CMK (cell line): ENCODE results near the gene AKAP9.
"Not testable (repeated sequence)": the region's sequence is repeated elsewhere in the genome, so short reads cannot be mapped to it uniquely, and the experiment has no call there.

Experiments used
- DNase-seq: peaks from one replicate; pipeline ENCODE4 v3.0.0-alpha.2; 2010; ENCODE audit warnings: low read depth

AKAP9 gene

DNA sequence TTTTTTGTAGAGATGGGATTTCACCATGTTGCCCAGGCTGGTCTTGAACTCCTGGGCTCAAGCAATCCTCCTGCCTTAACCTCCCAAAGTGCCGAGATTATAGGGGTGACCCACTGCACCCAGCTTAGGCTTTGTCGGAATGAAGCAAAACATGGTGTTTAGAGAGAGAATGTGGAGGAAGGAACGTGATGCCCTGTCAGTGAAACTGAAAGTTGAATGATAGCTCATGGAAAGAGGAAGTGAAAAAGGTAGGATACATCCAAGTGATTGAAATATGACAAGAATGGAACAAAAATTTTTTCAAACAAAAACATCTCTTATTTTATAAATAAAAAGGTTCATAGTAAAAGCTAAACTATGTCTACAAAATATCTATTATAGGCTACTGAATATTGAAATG, 5.9 kb downstream of the AKAP9 start:
- no peak for DNase-seq

DNA sequence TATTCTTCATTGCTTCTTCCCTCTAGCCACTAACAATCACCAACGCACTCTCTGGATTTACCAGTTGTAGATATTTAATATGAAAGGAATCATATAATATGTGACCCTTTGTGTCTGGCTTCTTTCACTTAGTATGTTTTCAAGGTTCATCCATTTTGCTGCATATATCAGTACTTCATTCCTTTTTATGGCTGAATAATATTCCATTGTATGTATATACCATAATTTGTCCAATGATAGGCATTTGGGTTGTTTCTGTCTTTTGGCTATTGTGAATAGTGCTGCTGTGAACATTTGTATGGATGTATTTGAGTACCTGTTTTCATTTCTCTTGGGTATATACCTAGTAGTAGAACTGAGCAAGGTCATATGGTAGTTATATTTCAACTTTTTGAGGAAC, 7.3 kb downstream of the AKAP9 start:
- no peak for DNase-seq

DNA sequence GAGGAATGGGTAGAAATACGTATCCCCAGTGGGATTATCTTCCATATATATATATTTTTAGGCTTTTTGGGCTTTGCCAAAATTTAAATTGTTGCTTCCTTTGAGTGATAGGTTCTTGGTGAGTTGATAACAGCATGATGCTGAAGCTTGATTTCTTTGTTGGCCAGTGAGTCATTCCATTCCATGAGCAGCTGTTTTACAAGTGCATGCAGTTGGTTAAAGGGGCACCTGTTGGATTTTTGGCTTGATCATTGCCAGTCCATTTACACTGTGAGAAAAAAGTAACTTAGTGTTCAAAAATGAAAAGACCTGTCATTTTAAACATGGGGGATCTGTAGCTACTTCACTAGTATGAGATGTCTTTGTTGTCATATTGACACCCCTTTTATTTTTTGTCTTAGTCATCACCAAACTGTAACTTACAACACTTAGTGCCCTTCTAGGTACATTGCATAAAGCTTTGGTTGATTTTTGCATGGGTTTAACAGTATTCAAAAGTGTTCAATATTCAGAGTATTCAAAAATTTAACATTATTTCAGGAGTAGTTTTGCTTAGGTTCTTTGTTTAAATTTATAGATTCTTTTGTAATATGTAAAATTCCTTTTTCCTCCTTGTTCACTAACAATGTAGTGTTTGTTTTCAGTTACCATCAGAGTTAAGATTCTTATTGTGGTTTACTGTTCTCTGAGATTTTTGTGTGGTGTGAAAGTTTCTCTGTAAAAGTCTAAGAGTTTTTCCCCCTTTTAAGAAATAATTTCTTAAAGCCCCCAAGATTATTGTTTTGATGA, 8.8 kb downstream of the AKAP9 start:
- DNase-seq: no peak

DNA sequence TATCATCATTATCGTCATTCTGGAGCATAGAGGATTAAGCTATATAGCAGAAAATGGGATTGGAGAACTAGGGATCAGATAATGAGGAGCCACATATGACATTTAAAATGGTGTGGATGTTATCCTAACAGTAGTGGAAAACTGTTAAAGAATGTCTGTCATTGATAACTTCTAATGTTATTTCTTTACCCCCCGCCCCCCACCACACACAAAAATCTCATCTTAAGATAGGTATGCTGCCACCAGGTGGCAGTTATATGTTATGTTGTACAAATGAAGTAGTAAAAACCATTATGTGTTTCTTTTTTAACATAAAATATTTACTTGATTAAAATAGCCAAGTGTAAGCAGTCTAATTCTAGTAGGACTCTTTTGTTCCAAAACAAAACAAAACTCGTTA, 13.0 kb downstream of the AKAP9 start:
- DNase-seq: no peak

DNA sequence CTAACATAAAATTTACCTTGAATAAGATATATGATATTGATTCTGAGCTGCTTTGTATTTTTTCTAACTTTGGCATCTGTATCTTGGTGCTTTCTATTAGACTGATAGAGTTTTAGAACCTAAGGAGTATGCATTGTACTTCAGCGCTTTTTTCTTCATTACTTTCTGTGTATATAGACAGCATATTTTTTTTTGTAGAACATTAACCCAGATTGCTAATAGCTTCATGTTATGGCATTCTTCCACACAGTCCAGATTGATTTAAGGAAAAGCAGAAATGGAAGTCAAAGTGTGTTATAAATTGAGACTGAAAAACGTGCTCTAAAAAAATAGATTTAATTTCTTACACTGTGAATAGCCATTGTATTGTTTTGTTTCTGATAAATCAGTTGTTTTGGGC, 15.8 kb downstream of the AKAP9 start:
- DNase-seq: not testable (repeated sequence)

DNA sequence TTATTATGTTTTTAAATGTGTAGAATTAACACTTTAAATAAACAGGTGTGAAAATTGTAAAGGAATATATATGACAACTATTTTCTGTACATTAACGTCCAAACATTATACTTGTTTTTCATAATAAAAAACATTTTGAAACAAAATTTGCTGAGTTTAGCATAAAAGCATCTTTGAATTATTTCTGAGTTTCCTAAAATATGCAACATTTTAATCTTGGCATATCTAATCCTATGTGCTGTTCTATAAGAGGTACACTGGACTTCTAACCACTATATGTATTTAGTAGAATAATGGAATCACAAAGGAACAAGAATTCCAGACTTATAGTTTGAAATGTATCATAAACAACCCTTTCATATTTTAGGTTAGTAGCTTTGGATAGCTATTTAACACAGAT, 16.6 kb downstream of the AKAP9 start:
- DNase-seq: no peak

DNA sequence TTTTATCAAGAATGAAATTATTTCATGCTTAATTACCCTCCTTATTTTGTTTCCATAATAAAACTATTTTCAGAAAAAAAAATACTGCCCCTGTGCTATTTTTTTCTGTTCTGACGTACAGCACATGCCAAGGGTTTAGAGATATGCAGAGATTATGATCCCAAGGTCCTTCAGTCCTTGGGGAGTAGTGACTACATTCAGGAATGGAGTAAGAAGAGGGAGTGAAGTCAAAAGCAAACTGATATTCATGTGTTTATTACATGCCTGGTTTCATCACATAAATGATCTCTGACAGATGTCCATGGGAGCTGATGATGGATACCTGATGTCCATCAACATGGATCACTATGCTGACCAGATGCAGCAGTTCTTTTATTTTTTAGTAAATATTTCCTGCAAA, 17.2 kb downstream of the AKAP9 start:
- no peak for DNase-seq

DNA sequence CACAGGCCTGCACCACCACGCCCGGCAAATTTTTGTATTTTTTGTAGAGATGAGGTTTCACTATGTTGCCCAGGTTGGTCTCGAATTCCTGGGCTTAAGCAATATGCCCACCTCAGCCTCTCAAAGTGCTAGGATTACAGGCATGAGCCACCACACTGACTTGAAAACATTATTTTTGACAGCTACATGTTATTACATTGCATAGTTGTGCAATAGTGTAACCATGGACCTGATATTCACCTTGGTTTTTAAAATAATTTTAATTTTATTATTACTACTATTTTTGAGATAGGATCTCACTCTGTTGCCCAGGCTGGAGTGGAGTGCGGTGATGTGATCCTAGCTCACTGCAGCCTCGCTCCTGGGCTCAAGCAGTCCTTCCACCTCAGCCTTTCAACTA, 18.4 kb downstream of the AKAP9 start:
- DNase-seq: no peak

DNA sequence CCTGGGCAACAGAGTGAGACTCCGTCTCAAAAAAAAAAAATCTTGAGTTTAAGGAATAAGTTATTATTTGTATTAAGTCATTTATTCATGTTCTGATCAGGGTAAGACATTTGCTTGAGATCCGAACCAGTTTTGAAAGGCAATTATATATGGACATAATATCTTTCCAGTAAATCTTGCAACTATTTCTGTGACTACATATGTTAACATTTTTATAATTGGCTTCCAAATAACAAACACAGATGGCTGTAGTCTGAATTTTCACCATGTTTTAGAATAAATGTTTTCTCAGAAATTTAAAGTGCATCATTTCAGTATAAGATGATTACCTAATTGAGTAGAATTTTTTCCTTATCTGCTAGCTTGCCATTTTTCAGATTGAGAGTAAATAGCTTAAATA, 21.2 kb downstream of the AKAP9 start:
- DNase-seq: no peak

DNA sequence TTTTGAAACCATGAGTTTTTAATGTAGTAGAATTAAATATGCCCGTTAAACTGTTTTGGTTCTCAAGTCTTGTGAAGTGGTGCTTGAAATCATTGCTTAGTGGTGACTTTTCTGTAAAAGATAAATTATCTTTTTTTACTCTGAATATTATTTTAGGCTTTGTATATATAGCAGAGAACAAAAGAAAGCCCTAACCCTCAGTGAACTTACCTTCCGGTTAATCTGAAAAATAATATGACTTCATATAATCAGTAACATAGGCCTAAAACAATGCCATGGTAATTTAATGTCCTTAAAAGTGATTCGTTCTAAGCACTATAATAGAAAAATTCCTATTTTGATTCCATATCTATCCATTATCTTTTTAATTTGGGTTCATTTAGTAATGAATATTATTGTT, 21.8 kb downstream of the AKAP9 start:
- DNase-seq: no peak

DNA sequence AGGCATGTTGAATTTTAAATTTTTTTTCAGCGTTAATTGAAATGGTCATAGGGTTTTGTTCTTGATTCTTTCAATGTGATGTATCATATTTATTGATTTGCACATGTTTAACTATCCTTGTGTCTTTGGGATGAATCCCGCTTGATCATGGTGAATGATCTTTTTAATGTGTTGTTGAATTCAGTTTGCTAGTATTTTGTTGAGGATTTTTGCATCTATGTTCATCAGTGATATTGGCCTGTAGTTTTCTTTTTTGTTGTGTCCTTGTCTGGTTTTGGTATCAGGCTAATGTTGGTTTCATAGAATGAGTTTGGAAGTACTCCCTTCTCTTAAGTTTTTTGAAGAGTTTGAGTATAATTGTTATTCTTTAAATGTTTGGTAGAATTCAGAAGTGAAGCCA, 26.9 kb downstream of the AKAP9 start:
- DNase-seq: not testable (repeated sequence)

DNA sequence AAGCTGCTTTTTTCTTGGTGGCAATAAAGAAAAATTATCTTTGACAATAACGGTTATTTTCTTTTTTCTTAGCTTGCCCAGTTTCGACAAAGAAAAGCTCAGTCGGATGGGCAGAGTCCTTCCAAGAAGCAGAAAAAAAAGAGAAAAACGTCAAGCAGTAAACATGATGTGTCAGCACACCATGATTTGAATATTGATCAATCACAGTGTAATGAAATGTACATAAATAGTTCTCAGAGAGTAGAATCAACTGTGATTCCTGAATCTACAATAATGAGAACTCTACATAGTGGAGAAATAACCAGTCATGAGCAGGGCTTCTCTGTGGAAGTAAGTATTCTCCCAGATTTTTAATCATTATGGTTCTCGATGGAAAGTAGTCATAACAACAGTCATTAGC, 33.0 kb downstream of the AKAP9 start:
- no peak for DNase-seq

DNA sequence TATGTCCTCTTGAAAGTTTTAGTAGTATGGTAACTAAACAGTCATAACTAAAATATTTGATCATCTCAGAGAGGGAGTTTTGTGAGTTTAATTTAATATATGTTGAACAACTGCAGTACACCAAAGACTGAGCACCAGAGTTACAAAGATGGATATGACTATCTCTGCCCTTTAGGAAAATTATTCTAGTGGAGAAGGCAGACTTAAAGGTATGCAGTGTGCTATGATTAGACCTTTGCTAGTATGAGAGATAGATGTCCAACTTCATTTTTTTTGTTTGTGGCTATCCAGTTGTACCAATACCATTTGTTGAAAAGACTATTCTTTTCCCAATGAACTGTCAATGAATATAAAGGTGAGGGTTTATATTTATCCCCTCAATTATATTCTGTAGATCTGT, 33.4 kb downstream of the AKAP9 start:
- DNase-seq: no peak

DNA sequence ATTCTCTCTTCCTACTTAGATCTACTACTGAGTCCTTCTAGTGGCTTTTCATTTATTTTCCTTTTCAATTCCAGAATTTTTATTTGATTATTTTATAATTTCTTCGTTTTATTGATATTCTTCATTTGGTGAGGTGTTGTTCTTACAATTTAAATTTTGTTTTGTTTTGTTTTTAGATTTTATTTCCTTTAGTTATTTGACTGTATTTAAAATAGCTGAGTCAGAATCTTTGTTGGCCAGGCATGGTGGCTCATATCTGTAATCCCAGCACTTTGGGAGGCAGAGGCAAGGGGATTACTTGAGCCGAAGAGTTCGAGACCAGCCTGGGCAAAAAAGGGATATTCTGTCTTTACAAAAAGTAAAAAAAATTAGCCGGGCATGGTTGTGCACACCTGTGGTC, 36.1 kb downstream of the AKAP9 start:
- no peak for DNase-seq

DNA sequence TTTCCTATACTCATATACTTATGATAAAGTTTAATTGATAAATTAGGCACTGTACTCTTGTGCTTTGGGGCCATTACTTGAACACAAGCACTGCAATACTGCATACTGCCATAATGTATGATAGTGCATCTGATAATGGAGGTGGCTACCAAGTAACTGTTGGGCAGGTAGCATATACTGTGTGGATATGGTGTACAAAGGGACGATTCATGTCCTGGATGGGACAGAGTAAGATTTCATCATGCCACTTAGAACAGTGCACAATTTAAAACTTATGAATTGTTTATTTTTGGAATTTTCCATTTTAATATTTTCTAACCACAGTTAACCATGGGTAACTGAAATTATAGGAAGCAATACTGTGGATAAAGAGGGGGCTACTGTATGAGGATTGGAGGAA, 38.9 kb downstream of the AKAP9 start:
- DNase-seq: no peak

DNA sequence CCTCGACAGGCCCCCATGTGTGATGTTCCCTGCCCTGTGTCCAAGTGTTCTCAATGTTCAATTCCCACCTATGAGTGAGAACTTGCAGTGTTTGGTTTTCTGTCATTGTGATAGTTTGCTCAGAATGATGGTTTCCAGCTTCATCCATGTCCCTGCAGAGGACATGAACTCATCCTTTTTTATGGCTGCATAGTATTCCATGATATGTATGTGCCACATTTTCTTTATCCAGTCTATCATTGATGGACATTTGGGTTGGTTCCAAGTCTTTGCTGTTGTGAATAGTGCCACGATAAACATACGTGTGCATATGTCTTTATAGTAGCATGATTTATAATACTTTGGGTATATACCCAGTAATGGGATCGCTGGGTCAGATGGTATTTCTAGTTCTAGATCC, 41.7 kb downstream of the AKAP9 start:
- not testable (repeated sequence) for DNase-seq

DNA sequence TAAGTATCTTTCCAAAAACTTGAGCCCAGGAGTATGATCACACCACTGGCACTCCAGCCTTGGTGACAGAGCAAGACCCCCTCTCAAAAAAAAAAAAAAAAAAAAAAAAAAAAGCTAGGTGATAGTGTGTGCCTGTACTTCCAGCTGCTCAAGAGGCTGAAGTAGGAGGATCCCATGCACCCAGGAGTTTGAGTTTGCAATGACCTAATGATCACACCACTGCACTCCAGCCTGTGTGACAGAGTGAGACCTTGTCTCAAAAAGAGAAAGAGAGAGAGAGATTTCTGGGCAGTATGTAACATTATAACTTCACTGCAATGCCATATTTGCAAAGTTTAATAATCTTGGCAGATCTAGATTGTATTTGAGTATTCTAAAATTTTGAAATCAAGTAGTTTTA, 47.6 kb downstream of the AKAP9 start:
- no peak for DNase-seq

DNA sequence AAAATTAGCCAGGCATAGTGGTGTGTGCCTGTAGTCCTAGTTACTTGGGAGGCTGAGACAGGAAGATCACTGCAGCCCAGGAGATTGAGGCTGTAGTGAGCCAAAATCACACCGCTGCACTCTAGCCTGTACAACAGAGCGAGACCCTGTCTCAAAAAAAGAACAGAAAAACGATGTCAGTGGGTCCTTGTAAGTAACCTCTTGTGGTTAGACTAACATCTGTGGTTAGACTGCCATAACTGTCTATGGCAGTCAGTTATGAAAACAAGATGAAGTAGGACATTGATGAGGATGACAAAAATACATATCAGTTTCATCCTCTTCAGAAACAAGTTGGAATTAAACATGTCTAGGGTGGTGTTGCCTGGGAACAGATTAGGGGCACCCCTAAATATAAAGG, 53.3 kb downstream of the AKAP9 start:
- no peak for DNase-seq

DNA sequence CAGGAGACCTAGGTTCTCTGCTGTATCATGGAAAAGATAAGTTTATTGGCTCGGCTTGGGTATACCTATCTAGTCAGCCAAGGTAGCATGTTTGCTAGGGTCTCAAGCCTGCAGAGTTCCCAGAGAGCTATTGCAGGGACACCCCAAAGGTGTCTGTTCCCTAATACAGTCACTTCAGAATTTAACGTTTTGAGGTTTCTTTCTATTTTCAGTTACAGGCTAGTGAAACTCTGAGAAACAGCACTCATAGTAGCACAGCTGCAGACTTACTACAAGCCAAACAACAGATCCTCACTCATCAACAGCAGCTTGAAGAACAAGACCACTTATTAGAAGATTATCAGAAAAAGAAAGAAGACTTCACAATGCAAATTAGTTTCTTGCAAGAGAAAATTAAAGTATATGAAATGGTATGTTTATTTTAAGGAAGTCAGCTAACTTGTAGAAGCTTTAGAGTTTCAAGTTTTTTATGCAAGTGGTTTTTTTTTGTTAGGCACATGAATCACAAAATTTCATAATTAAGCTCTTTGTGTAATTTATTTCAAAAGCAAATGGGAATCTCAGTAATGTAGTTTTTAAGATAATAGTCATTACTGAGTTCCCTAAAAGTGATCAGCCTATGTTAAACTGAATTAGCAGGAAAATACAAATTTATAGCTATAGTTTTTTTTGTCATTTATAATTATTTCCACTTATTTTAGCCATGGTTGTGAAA, 54.9 kb downstream of the AKAP9 start:
- DNase-seq: no peak

DNA sequence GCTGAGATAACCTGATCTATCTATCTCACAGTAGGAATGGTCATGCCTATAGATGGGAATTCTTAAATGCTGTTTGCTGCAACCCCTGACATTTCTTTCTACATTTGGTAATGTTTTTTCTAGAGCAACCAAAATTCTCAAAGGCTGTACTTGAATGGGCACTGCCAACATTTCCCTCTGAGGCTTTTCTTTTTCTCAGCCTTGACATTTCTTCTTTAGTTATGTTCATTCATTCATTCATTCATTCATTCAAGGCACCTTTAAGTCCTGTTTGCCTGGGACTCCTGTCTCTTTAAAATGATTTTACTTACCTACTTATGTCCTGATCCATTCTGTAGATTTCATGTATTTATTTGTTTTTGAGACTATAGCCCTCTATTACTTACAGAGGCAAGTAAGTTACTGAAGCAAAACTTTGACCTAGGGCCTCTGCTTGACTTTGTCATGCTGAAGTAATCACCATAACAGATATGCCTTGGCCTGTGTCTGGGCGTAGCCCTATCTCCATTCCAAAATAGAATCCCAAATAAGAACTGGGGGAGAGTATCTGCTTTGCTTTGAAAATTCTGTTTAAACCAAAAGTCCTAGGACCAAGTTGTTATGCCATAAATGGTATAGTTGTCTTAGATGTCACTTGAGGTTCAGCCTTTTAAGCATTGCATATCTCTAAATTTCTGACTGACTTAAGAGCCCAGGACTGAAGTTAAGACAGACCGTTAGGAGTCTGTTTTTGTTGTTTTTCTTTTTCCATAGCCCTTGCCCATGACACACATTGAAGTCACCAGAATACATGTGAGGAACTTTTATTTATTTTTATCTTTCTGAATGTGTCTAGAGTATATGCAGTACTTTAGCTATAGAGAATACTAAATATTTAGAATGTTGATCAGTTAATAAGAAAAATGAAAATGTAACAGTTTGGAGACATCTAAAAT, 59.2 kb downstream of the AKAP9 start:
- DNase-seq: no peak

DNA sequence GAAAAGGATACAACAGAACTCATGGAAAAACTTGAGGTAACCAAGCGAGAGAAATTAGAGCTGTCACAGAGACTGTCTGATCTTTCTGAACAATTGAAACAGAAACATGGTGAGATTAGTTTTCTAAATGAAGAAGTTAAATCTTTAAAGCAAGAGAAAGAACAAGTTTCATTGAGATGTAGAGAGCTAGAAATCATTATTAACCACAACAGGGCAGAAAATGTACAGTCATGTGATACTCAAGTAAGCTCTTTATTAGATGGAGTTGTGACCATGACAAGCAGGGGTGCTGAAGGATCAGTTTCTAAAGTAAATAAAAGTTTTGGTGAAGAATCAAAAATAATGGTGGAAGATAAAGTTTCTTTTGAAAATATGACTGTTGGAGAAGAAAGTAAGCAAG, 62.1 kb downstream of the AKAP9 start:
- no peak for DNase-seq

DNA sequence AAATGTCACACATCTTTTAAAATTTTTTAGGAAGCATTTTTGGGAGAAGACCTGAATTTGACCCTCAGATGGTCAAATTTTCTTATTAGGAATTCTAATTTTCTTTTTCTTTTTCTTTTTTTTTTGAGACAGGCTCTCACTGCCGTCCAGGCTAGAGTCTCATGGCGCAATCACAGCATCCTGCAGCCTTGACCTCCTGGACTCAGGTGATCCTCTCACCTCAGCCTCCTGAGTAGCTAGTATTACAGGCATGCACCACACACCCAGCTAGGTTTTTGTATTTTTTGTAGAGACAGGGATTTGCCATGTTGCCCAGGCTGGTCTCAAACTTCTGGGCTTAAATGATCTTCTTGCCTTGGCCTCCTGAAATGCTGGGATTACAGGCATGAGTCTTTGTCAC, 65.4 kb downstream of the AKAP9 start:
- DNase-seq: no peak

DNA sequence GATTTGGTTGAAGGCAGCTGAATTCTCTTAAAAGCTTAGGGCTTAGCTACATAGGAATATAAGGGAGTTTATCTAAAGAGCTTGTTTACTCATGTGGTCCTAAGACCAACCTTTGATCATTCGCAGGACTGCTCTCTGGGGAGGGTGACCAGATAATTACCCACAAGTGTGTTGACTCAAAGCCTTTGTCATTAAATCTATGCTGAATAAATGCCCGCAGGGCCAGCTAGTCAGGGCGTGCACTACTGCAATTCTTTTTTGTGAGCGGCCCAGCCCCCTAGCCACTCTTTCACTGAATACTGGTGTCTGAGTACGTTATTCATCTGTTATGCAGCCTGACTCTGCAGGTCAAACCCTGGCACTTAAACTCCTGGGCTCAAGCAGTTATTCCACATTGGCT, 69.6 kb downstream of the AKAP9 start:
- DNase-seq: no peak
